Skeletal muscle satellite cell (primary cell): ENCODE measurements around the gene PLLP. TPM values are rescaled to one million over a fixed set of nuclear protein-coding genes. Genes with fewer than 3 reads are reported as not detected.

ENCODE experiments used
- H3K27me3 ChIP-seq: 2 replicates; pipeline ENCODE4 v1.7.0; 2013; ENCODE audit warnings: low read length; ENCODE audit not compliant: control insufficient read depth, insufficient read depth
- H3K36me3 ChIP-seq: 2 replicates; pipeline ENCODE4 v1.7.0; 2013; ENCODE audit warnings: mild to moderate bottlenecking, control low read depth, low read length; ENCODE audit not compliant: insufficient read depth
- H3K4me1 ChIP-seq: 2 replicates; pipeline ENCODE4 v1.7.0; 2013; ENCODE audit warnings: low read length; ENCODE audit not compliant: control insufficient read depth, insufficient read depth
- H3K4me2 ChIP-seq: 2 replicates; pipeline ENCODE4 v1.7.0; 2013; ENCODE audit warnings: mild to moderate bottlenecking, low read length
- H3K4me3 ChIP-seq: 2 replicates; pipeline ENCODE4 v1.7.0; 2013; ENCODE audit warnings: low read length
- H3K9ac ChIP-seq: 2 replicates; pipeline ENCODE4 v1.7.0; 2013; ENCODE audit warnings: mild to moderate bottlenecking, low read depth, low read length, moderate library complexity
- H3K9me3 ChIP-seq: replicated peaks from 2 replicates; pipeline ENCODE4 v1.7.0; 2013; ENCODE audit warnings: mild to moderate bottlenecking, control low read depth, low read length
- total RNA-seq: library from RNA; depleted of rRNA; stranded (reverse); fragments of >200 nt; gene quantifications from 2 replicates; pipeline ENCODE4 v1.2.3, GENCODE V29; 2012; rRNA removed

The PLLP gene
- under 0.01 TPM in 1 of 2 replicates, not detected in the other for total RNA-seq

GRCh38 chr16:57284209-57284951 is at the start of gene PLLP:
Gene PLLP, minus strand, starts transcription at chr16:57284672. Its CDS starts 132 bp downstream, at chr16:57284540.
- peak within 1 kb of the TSS; percentile 84 for H3K4me2 ChIP-seq
- H3K9ac ChIP-seq, result peak within 1 kb of the TSS; percentile 21
- H3K36me3 ChIP-seq, result no peaks in the 10 kb centered on the region
- no peaks in the 10 kb centered on the region for H3K9me3 ChIP-seq
- peaks cover 46% of the 10 kb centered on the region for H3K27me3 ChIP-seq
- peak within 1 kb of the TSS; percentile 65 for H3K4me3 ChIP-seq
- H3K4me1 ChIP-seq, result peaks cover 13% of the 10 kb centered on the region

GRCh38 chr16:57333402-57333801 is 48.9 kb upstream of the PLLP start:
- Histone ChIP-seq H3K4me1 (no peaks in the 10 kb centered on the region), H3K9ac (no peak overlapping the region), H3K4me2 (no peak overlapping the region), H3K36me3 (no peaks in the 10 kb centered on the region), H3K27me3 (peaks cover 41% of the 10 kb centered on the region), H3K4me3 (no peak overlapping the region), H3K9me3 (no peaks in the 10 kb centered on the region)

GRCh38 chr16:57331355-57331754 is 46.9 kb upstream of the PLLP start:
- Histone ChIP-seq H3K4me1 (no peaks in the 10 kb centered on the region), H3K36me3 (no peaks in the 10 kb centered on the region), H3K27me3 (peaks cover 35% of the 10 kb centered on the region), H3K9me3 (no peaks in the 10 kb centered on the region), H3K4me3 (no peak overlapping the region), H3K9ac (no peak overlapping the region), H3K4me2 (no peak overlapping the region)

GRCh38 chr16:57329718-57330327 is 45.4 kb upstream of the PLLP start:
- no peaks in the 10 kb centered on the region for H3K9me3 ChIP-seq
- peaks cover 30% of the 10 kb centered on the region for H3K27me3 ChIP-seq
- no peak overlapping the region for H3K4me2 ChIP-seq
- H3K4me1 ChIP-seq, result no peaks in the 10 kb centered on the region
- no peak overlapping the region for H3K4me3 ChIP-seq
- H3K36me3 ChIP-seq, result no peaks in the 10 kb centered on the region
- no peak overlapping the region for H3K9ac ChIP-seq

GRCh38 chr16:57325458-57325857 is 41.0 kb upstream of the PLLP start:
- H3K27me3 ChIP-seq, result peaks cover 8% of the 10 kb centered on the region
- H3K4me1 ChIP-seq, result no peaks in the 10 kb centered on the region
- no peaks in the 10 kb centered on the region for H3K36me3 ChIP-seq
- no peak overlapping the region for H3K9ac ChIP-seq
- H3K9me3 ChIP-seq, result no peaks in the 10 kb centered on the region
- H3K4me3 ChIP-seq, result no peak overlapping the region
- H3K4me2 ChIP-seq, result no peak overlapping the region

GRCh38 chr16:57324749-57325148 is 40.3 kb upstream of the PLLP start:
- Histone ChIP-seq H3K36me3 (no peaks in the 10 kb centered on the region), H3K9ac (no peak overlapping the region), H3K4me1 (no peaks in the 10 kb centered on the region), H3K4me2 (no peak overlapping the region), H3K27me3 (peaks cover 8% of the 10 kb centered on the region), H3K4me3 (no peak overlapping the region), H3K9me3 (no peaks in the 10 kb centered on the region)

- Histone ChIP-seq H3K9me3 (no peaks in the 10 kb centered on the region), H3K4me2 (no peak overlapping the region), H3K27me3 (peaks cover 6% of the 10 kb centered on the region), H3K4me1 (peaks cover 11% of the 10 kb centered on the region), H3K4me3 (no peak overlapping the region), H3K9ac (no peak overlapping the region), H3K36me3 (no peaks in the 10 kb centered on the region)
These were observed 35.2 kb upstream of the PLLP start for GRCh38 chr16:57319646-57320045.

GRCh38 chr16:57318240-57318970 is 33.9 kb upstream of the PLLP start:
- Histone ChIP-seq H3K9ac (no peak overlapping the region), H3K4me1 (peaks cover 11% of the 10 kb centered on the region), H3K27me3 (peaks cover 12% of the 10 kb centered on the region), H3K36me3 (no peaks in the 10 kb centered on the region), H3K9me3 (no peaks in the 10 kb centered on the region), H3K4me3 (no peak overlapping the region), H3K4me2 (no peak overlapping the region)

- Histone ChIP-seq H3K36me3 (no peaks in the 10 kb centered on the region), H3K9ac (peak overlapping the region; percentile 28), H3K27me3 (peaks cover 21% of the 10 kb centered on the region), H3K4me3 (no peak overlapping the region), H3K9me3 (no peaks in the 10 kb centered on the region), H3K4me1 (peaks cover 11% of the 10 kb centered on the region), H3K4me2 (no peak overlapping the region)
These were observed 32.0 kb upstream of the PLLP start for GRCh38 chr16:57316390-57317017.

GRCh38 chr16:57315416-57315815 is 30.9 kb upstream of the PLLP start:
- no peaks in the 10 kb centered on the region for H3K9me3 ChIP-seq
- H3K4me2 ChIP-seq, result no peak overlapping the region
- H3K27me3 ChIP-seq, result peaks cover 30% of the 10 kb centered on the region
- no peaks in the 10 kb centered on the region for H3K36me3 ChIP-seq
- no peak overlapping the region for H3K9ac ChIP-seq
- H3K4me3 ChIP-seq, result no peak overlapping the region
- peaks cover 11% of the 10 kb centered on the region for H3K4me1 ChIP-seq

GRCh38 chr16:57314161-57314785 is 29.8 kb upstream of the PLLP start:
- Histone ChIP-seq H3K9me3 (no peaks in the 10 kb centered on the region), H3K4me2 (no peak overlapping the region), H3K36me3 (no peaks in the 10 kb centered on the region), H3K27me3 (peaks cover 29% of the 10 kb centered on the region), H3K9ac (no peak overlapping the region), H3K4me1 (peaks cover 11% of the 10 kb centered on the region), H3K4me3 (no peak overlapping the region)
